Measurements from ENCODE around the gene CCNQ.

CCNQ gene

DNA sequence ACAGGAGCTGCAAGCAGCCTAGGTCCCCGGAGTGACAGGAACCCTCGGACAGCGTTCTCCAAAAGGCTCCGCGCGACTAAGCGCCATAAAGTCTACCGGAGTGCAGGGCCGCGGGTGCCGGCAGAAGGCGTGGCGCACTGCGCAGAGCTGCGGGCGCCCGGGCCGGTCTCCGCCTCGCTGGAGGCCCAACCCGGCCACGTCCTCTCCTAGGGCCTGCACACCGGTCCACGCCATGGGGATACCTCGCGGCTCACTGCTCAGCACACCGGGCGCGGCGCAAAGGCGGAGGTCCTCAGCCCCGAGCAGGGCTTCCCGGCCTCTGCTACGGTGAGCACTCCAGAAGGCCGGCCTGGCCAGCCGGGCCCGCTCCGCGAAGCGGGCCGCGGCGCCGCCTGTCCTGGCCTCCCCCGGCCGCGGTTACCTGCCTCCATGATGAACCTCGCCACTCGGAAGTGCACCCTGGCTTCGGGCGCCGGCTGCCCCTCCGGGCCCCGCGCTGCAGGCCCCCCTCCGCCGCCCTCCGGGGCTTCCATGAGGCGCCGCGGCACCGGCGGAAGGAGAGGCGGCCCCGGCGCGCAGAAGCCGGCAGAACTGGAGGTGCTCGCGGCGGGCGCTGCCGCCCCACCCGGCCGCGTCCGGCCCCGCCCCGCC, at the start of gene CCNQ (continued):
- TF ChIP-seq, protein P1, sequence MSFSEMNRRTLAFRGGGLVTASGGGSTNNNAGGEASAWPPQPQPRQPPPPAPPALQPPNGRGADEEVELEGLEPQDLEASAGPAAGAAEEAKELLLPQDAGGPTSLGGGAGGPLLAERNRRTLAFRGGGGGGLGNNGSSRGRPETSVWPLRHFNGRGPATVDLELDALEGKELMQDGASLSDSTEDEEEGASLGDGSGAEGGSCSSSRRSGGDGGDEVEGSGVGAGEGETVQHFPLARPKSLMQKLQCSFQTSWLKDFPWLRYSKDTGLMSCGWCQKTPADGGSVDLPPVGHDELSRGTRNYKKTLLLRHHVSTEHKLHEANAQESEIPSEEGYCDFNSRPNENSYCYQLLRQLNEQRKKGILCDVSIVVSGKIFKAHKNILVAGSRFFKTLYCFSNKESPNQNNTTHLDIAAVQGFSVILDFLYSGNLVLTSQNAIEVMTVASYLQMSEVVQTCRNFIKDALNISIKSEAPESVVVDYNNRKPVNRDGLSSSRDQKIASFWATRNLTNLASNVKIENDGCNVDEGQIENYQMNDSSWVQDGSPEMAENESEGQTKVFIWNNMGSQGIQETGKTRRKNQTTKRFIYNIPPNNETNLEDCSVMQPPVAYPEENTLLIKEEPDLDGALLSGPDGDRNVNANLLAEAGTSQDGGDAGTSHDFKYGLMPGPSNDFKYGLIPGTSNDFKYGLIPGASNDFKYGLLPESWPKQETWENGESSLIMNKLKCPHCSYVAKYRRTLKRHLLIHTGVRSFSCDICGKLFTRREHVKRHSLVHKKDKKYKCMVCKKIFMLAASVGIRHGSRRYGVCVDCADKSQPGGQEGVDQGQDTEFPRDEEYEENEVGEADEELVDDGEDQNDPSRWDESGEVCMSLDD (tag by site-specific recombination; IDR thresholded peaks at IDR 0.05) = no peak
- TF ChIP-seq ZNF112 (tag by site-specific recombination; IDR thresholded peaks at IDR 0.05) = no peak
- no peak for TF ChIP-seq BCL11B (tag by site-specific recombination; IDR thresholded peaks at IDR 0.05; ENCODE audit: low read depth)
- no peak for TF ChIP-seq ZBTB17 (tag by site-specific recombination; IDR thresholded peaks at IDR 0.05)
- TF ChIP-seq ZBTB44 (tag by site-specific recombination; IDR thresholded peaks at IDR 0.05) = no peak
- no peak for TF ChIP-seq HOXC10 (CRISPR knock-in tag; IDR thresholded peaks at IDR 0.05)
- TF ChIP-seq MYNN (tag by site-specific recombination; IDR thresholded peaks at IDR 0.05; ENCODE audit: borderline replicate concordance) = no peak
- TF ChIP-seq, protein P2, sequence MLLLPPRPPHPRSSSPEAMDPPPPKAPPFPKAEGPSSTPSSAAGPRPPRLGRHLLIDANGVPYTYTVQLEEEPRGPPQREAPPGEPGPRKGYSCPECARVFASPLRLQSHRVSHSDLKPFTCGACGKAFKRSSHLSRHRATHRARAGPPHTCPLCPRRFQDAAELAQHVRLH (tag by site-specific recombination; IDR thresholded peaks at IDR 0.05) = no peak
- no peak for TF ChIP-seq ZNF19 (tag by site-specific recombination; IDR thresholded peaks at IDR 0.05; ENCODE audit: low read depth)
- TF ChIP-seq ZNF16 (tag by site-specific recombination; IDR thresholded peaks at IDR 0.05; ENCODE audit: low read depth) = no peak
- no peak for TF ChIP-seq YY2 (tag by site-specific recombination; IDR thresholded peaks at IDR 0.05)
- TF ChIP-seq ZNF433 (tag by site-specific recombination; IDR thresholded peaks at IDR 0.05; ENCODE audit: low read depth) = no peak
- TF ChIP-seq TRIM28 (IDR thresholded peaks at IDR 0.05; ENCODE audit: borderline replicate concordance, low read length) = no peak
- no peak for TF ChIP-seq ZBTB7A (tag by site-specific recombination; IDR thresholded peaks at IDR 0.05; ENCODE audit: low read depth)
- TF ChIP-seq ZBTB8A (tag by site-specific recombination; IDR thresholded peaks at IDR 0.05) = peak; percentile 65
- TF ChIP-seq, protein P3, sequence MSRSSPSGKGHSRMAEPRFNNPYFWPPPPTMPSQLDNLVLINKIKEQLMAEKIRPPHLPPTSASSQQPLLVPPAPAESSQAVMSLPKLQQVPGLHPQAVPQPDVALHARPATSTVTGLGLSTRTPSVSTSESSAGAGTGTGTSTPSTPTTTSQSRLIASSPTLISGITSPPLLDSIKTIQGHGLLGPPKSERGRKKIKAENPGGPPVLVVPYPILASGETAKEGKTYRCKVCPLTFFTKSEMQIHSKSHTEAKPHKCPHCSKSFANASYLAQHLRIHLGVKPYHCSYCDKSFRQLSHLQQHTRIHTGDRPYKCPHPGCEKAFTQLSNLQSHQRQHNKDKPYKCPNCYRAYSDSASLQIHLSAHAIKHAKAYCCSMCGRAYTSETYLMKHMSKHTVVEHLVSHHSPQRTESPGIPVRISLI (tag by site-specific recombination; IDR thresholded peaks at IDR 0.05) = no peak
- no peak for TF ChIP-seq GLIS1 (tag by site-specific recombination; IDR thresholded peaks at IDR 0.05)
- TF ChIP-seq KLF8 (tag by site-specific recombination; IDR thresholded peaks at IDR 0.05) = peak; percentile 29; the same call in 1 of the 2 replicates
- TF ChIP-seq ZNF549 (tag by site-specific recombination; IDR thresholded peaks at IDR 0.05) = no peak
- TF ChIP-seq, protein P4, sequence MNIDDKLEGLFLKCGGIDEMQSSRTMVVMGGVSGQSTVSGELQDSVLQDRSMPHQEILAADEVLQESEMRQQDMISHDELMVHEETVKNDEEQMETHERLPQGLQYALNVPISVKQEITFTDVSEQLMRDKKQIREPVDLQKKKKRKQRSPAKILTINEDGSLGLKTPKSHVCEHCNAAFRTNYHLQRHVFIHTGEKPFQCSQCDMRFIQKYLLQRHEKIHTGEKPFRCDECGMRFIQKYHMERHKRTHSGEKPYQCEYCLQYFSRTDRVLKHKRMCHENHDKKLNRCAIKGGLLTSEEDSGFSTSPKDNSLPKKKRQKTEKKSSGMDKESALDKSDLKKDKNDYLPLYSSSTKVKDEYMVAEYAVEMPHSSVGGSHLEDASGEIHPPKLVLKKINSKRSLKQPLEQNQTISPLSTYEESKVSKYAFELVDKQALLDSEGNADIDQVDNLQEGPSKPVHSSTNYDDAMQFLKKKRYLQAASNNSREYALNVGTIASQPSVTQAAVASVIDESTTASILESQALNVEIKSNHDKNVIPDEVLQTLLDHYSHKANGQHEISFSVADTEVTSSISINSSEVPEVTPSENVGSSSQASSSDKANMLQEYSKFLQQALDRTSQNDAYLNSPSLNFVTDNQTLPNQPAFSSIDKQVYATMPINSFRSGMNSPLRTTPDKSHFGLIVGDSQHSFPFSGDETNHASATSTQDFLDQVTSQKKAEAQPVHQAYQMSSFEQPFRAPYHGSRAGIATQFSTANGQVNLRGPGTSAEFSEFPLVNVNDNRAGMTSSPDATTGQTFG (tag by site-specific recombination; IDR thresholded peaks at IDR 0.05; ENCODE audit: borderline replicate concordance) = no peak
- TF ChIP-seq, protein P5, sequence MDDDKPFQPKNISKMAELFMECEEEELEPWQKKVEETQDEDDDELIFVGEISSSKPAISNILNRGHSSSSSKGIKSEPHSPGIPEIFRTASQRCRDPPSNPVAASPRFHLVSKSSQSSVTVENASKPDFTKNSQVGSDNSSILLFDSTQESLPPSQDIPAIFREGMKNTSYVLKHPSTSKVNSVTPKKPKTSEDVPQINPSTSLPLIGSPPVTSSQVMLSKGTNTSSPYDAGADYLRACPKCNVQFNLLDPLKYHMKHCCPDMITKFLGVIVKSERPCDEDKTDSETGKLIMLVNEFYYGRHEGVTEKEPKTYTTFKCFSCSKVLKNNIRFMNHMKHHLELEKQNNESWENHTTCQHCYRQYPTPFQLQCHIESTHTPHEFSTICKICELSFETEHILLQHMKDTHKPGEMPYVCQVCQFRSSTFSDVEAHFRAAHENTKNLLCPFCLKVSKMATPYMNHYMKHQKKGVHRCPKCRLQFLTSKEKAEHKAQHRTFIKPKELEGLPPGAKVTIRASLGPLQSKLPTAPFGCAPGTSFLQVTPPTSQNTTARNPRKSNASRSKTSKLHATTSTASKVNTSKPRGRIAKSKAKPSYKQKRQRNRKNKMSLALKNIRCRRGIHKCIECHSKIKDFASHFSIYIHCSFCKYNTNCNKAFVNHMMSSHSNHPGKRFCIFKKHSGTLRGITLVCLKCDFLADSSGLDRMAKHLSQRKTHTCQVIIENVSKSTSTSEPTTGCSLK (tag by site-specific recombination; IDR thresholded peaks at IDR 0.05) = no peak
- TF ChIP-seq ZSCAN30 (tag by site-specific recombination; IDR thresholded peaks at IDR 0.05) = peak; percentile 55; the same call in 1 of the 2 replicates
- TF ChIP-seq ZNF114 (tag by site-specific recombination; IDR thresholded peaks at IDR 0.05) = no peak
- peak; percentile 50; the same call in 1 of the 2 replicates for TF ChIP-seq ZNF223 (tag by site-specific recombination; IDR thresholded peaks at IDR 0.05)
- TF ChIP-seq ZXDB (tag by site-specific recombination; IDR thresholded peaks at IDR 0.05) = no peak; the same call in 1 of the 2 replicates
- no peak for TF ChIP-seq ZNF585B (tag by site-specific recombination; IDR thresholded peaks at IDR 0.05)
- no peak for TF ChIP-seq ZNF391 (tag by site-specific recombination; IDR thresholded peaks at IDR 0.05; ENCODE audit: borderline replicate concordance, low read depth)
- TF ChIP-seq ZNF654 (tag by site-specific recombination; IDR thresholded peaks at IDR 0.05; ENCODE audit: low read depth) = no peak
- no peak for TF ChIP-seq ZNF211 (tag by site-specific recombination; IDR thresholded peaks at IDR 0.05; ENCODE audit: low read depth)
- TF ChIP-seq ZNF561 (tag by site-specific recombination; IDR thresholded peaks at IDR 0.05; ENCODE audit: borderline replicate concordance) = peak; percentile 43; the same call in 1 of the 2 replicates
- no peak for TF ChIP-seq ZNF366 (tag by site-specific recombination; conservative IDR thresholded peaks at IDR 0.05)
